ENCODE results near the gene SSX2IP. TPM values are rescaled to one million over a fixed set of nuclear protein-coding genes. Genes with fewer than 3 reads are reported as not detected.
A peak's percentile ranks its signal among the peaks of the same experiment; 100 is the strongest.

The SSX2IP gene
- total RNA-seq, 6 experiments from 2014 or later, result 5.0 to 16.1 (median 8.3) TPM

GRCh38 chr1:84693005-84693404 lies 2.7 kb upstream of the SSX2IP start:
- intact Hi-C loops (cut with DNase I), result no loop called here
- WGBS (ENCODE audit: insufficient coverage, low coverage, low lambda C conversion rate, missing lambda C conversion rate), result 55% methylated on average over 2 of the region's 2 CpGs
- TF ChIP-seq POLR2A (IDR thresholded peaks at IDR 0.05) (no peak), CTCF (IDR thresholded peaks at IDR 0.05) (no peak)
- ATAC-seq (no peak), DNase-seq (no peak)
- Histone ChIP-seq H3K9me3 (no peaks in the 10 kb centered on the region), H3K4me3 (no peak overlapping the region), H3K4me1 (peaks cover 0 to 3% (median 0%) of the 10 kb centered on the region in 4 donors), H3K36me3 (no peaks in the 10 kb centered on the region), H3K27ac (no peak overlapping the region), H3K27me3 (no peaks in the 10 kb centered on the region)

- TF ChIP-seq CTCF (IDR thresholded peaks at IDR 0.05) (no peak), POLR2A (IDR thresholded peaks at IDR 0.05) (no peak)
- Histone ChIP-seq H3K27ac (no peak overlapping the region), H3K9me3 (no peaks in the 10 kb centered on the region), H3K27me3 (no peaks in the 10 kb centered on the region), H3K4me1 (no peaks in the 10 kb centered on the region), H3K4me3 (no peak overlapping the region), H3K36me3 (no peaks in the 10 kb centered on the region)
- intact Hi-C loops (cut with DNase I), result no loop called here
- DNase-seq (no peak), ATAC-seq (no peak)
- WGBS (ENCODE audit: insufficient coverage, low coverage, low lambda C conversion rate, missing lambda C conversion rate), result 82% methylated on average over 6 of the region's 6 CpGs
Observed at GRCh38 chr1:84692391-84692790, 2.1 kb upstream of the SSX2IP start.

- WGBS (ENCODE audit: insufficient coverage, low coverage, low lambda C conversion rate, missing lambda C conversion rate), result 54% methylated on average over 12 of the region's 13 CpGs
- DNase-seq (no peak), ATAC-seq (no peak)
- Histone ChIP-seq H3K4me1 (no peaks in the 10 kb centered on the region), H3K36me3 (no peaks in the 10 kb centered on the region), H3K27ac (peak overlapping the region in 2 of 3 donors; percentile 74 to 80), H3K4me3 (peak overlapping the region; percentile 78 to 85 (median 83)), H3K9me3 (no peaks in the 10 kb centered on the region), H3K27me3 (no peaks in the 10 kb centered on the region)
- intact Hi-C loops (cut with DNase I), result no loop called here
- no peak for TF ChIP-seq POLR2A (IDR thresholded peaks at IDR 0.05)
- TF ChIP-seq CTCF (IDR thresholded peaks at IDR 0.05), result no peak
Observed at GRCh38 chr1:84691122-84691783, 992 bp upstream of the SSX2IP start.

- TF ChIP-seq CTCF (IDR thresholded peaks at IDR 0.05) (peak in 3 of 4 donors; percentile 7 to 25 (median 10)), POLR2A (IDR thresholded peaks at IDR 0.05) (no peak)
- Histone ChIP-seq H3K9me3 (no peaks in the 10 kb centered on the region), H3K36me3 (no peaks in the 10 kb centered on the region), H3K27ac (peak overlapping the region; percentile 48 to 80 (median 74)), H3K4me1 (no peaks in the 10 kb centered on the region), H3K27me3 (no peaks in the 10 kb centered on the region), H3K4me3 (peak overlapping the region; percentile 78 to 85 (median 83))
- peak; percentile 64 to 73 (median 70) for DNase-seq
- intact Hi-C loops (cut with DNase I), result no loop called here
- peak; percentile 29 to 64 (median 36) for ATAC-seq
- WGBS (ENCODE audit: insufficient coverage, low coverage, low lambda C conversion rate, missing lambda C conversion rate), result 6% methylated on average over 23 of the region's 67 CpGs
Observed at GRCh38 chr1:84689514-84690396, 506 bp downstream of the SSX2IP start.

All from right lobe of liver (tissue), 6 donors.